ENCODE measurements around the gene CFAP58. TPM values are rescaled to one million over a fixed set of nuclear protein-coding genes. Genes with fewer than 3 reads are reported as not detected.

CFAP58 gene
- total and polyA plus RNA-seq, 2 of the 13 experiments (the other 11 are each of a cell fraction or from before 2014, with no cell fraction given), result 0.03 TPM; not detected in 1

GRCh38 chr10:104337985-104338735 is 15.5 kb upstream of the CFAP58 start, which contains the start of gene ITPRIP (continued):
- TF ChIP-seq ZNF687 (CRISPR knock-in tag; IDR thresholded peaks at IDR 0.05), result peak; percentile 82
- no peak for TF ChIP-seq HBP1 (CRISPR knock-in tag; IDR thresholded peaks at IDR 0.05; ENCODE audit: low read depth)
- TF ChIP-seq TRAFD1 (CRISPR knock-in tag; IDR thresholded peaks at IDR 0.05; ENCODE audit: borderline replicate concordance), result no peak
- no peak for TF ChIP-seq CREB1 (IDR thresholded peaks at IDR 0.05)
- no peak for TF ChIP-seq CREB1 (CRISPR knock-in tag; IDR thresholded peaks at IDR 0.05)
- no peak for TF ChIP-seq NFATC3 (CRISPR knock-in tag; IDR thresholded peaks at IDR 0.05)
- 0 out of 2 replicates have a peak, but pooled peaks have one; percentile 52 for TF ChIP-seq ZSCAN5A (CRISPR knock-in tag; IDR thresholded peaks at IDR 0.05; ENCODE audit: borderline replicate concordance)
- no peak for TF ChIP-seq ZNF644 (CRISPR knock-in tag; IDR thresholded peaks at IDR 0.05; ENCODE audit: low read depth)
- no peak for TF ChIP-seq RFX3 (CRISPR knock-in tag; IDR thresholded peaks at IDR 0.05)
- no peak for TF ChIP-seq ZBTB43 (CRISPR knock-in tag; conservative IDR thresholded peaks at IDR 0.05)
- no peak for TF ChIP-seq KDM6A (CRISPR knock-in tag; IDR thresholded peaks at IDR 0.05; ENCODE audit: low read depth)
- TF ChIP-seq ZNF792 (CRISPR knock-in tag; IDR thresholded peaks at IDR 0.05), result 0 out of 2 replicates have a peak, but pooled peaks have one; percentile 23
- TF ChIP-seq ZNF333 (CRISPR knock-in tag; IDR thresholded peaks at IDR 0.05; ENCODE audit: borderline replicate concordance), result no peak
- TF ChIP-seq ZNF230 (CRISPR knock-in tag; IDR thresholded peaks at IDR 0.05), result no peak
- no peak for TF ChIP-seq GLMP (CRISPR knock-in tag; IDR thresholded peaks at IDR 0.05; ENCODE audit: borderline replicate concordance)
- no peak for TF ChIP-seq ZNF567 (CRISPR knock-in tag; IDR thresholded peaks at IDR 0.05; ENCODE audit: borderline replicate concordance)
- TF ChIP-seq HNF4G (IDR thresholded peaks at IDR 0.05; ENCODE audit: borderline replicate concordance, low read depth, low read length), result no peak
- no peak; the same call in 1 of the 2 replicates for TF ChIP-seq HNF4G (CRISPR knock-in tag; IDR thresholded peaks at IDR 0.05; ENCODE audit: borderline replicate concordance, low read depth)
